Nephron (organoid): ENCODE results near the gene RSBN1.
A peak's percentile ranks its signal among the peaks of the same experiment; 100 is the strongest.

Experiments used
- H3K27ac Mint-ChIP-seq, 3 experiments: 2 replicates each; pipeline ENCODE4 v1.8.0; 2020; ENCODE audit warnings: mixed read lengths in 3 of 3, mild to moderate bottlenecking in 2 of 3, moderate library complexity in 1 of 3
- H3K27me3 Mint-ChIP-seq: 2 replicates; pipeline ENCODE4 v1.8.0; 2021; ENCODE audit warnings: low read depth, mild to moderate bottlenecking, moderate library complexity, mixed read lengths
- H3K36me3 Mint-ChIP-seq: 2 replicates; pipeline ENCODE4 v1.8.0; 2020; ENCODE audit warnings: low read depth, mixed read lengths
- H3K4me1 Mint-ChIP-seq: 2 replicates; pipeline ENCODE4 v1.8.0; 2020; ENCODE audit warnings: mixed read lengths
- H3K4me3 Mint-ChIP-seq, 3 experiments: 2 replicates each; pipeline ENCODE4 v1.8.0; 2020; ENCODE audit warnings: mild to moderate bottlenecking in 3 of 3, mixed read lengths in 3 of 3, moderate library complexity in 2 of 3
- H3K9me3 Mint-ChIP-seq: 2 replicates; pipeline ENCODE4 v1.8.0; 2020; ENCODE audit warnings: mixed read lengths
- CTCF ChIP-seq, 3 experiments: fragments of 200-600 bp; sonication (generic); IDR thresholded peaks; one replicate each; pipeline ENCODE4 v1.5.0; 2021; ENCODE audit warnings: antibody characterized with exemption in 3 of 3; ENCODE audit not compliant: unreplicated experiment in 3 of 3

RSBN1 gene

GRCh38 chr1:113834716-113835115 lies 22.4 kb upstream of the RSBN1 start:
- Mint-ChIP-seq H3K27me3 (peaks cover 10% of the 10 kb centered on the region), H3K9me3 (no peaks in the 10 kb centered on the region), H3K4me3 (no peak overlapping the region), H3K27ac (no peak overlapping the region), H3K4me1 (no peaks in the 10 kb centered on the region), H3K36me3 (no peaks in the 10 kb centered on the region)
- TF ChIP-seq CTCF (IDR thresholded peaks at IDR 0.05; ENCODE audit: unreplicated experiment in 3 of 3): no peak

- H3K36me3 Mint-ChIP-seq: no peaks in the 10 kb centered on the region
- no peak for TF ChIP-seq CTCF (IDR thresholded peaks at IDR 0.05; ENCODE audit: unreplicated experiment in 3 of 3)
- H3K4me1 Mint-ChIP-seq: no peaks in the 10 kb centered on the region
- H3K27ac Mint-ChIP-seq: no peak overlapping the region
- peaks cover 10% of the 10 kb centered on the region for H3K27me3 Mint-ChIP-seq
- H3K9me3 Mint-ChIP-seq: no peaks in the 10 kb centered on the region
- no peak overlapping the region for H3K4me3 Mint-ChIP-seq
Measured at GRCh38 chr1:113830039-113830438, 17.8 kb upstream of the RSBN1 start.

GRCh38 chr1:113821916-113822315 lies 9.6 kb upstream of the RSBN1 start:
- Mint-ChIP-seq H3K4me1 (no peaks in the 10 kb centered on the region), H3K9me3 (no peaks in the 10 kb centered on the region), H3K4me3 (no peak overlapping the region), H3K27ac (no peak overlapping the region), H3K27me3 (no peaks in the 10 kb centered on the region), H3K36me3 (no peaks in the 10 kb centered on the region)
- no peak for TF ChIP-seq CTCF (IDR thresholded peaks at IDR 0.05; ENCODE audit: unreplicated experiment in 3 of 3)

GRCh38 chr1:113818578-113818977 lies 6.3 kb upstream of the RSBN1 start:
- no peak for TF ChIP-seq CTCF (IDR thresholded peaks at IDR 0.05; ENCODE audit: unreplicated experiment in 3 of 3)
- Mint-ChIP-seq H3K4me3 (no peak overlapping the region), H3K9me3 (no peaks in the 10 kb centered on the region), H3K36me3 (no peaks in the 10 kb centered on the region), H3K27ac (no peak overlapping the region), H3K27me3 (no peaks in the 10 kb centered on the region), H3K4me1 (no peaks in the 10 kb centered on the region)

- peak overlapping the region; percentile 70 to 97 (median 72) for H3K4me3 Mint-ChIP-seq
- no peaks in the 10 kb centered on the region for H3K9me3 Mint-ChIP-seq
- H3K27me3 Mint-ChIP-seq: no peaks in the 10 kb centered on the region
- peaks cover 20% of the 10 kb centered on the region for H3K4me1 Mint-ChIP-seq
- peaks cover 5% of the 10 kb centered on the region for H3K36me3 Mint-ChIP-seq
- peak overlapping the region; percentile 29 to 99 (median 91) for H3K27ac Mint-ChIP-seq
- no peak for TF ChIP-seq CTCF (IDR thresholded peaks at IDR 0.05; ENCODE audit: unreplicated experiment in 3 of 3)
Measured at GRCh38 chr1:113813218-113813617, 942 bp upstream of the RSBN1 start.

GRCh38 chr1:113812661-113813135 lies 422 bp upstream of the RSBN1 start:
- Mint-ChIP-seq H3K36me3 (peaks cover 8% of the 10 kb centered on the region), H3K9me3 (no peaks in the 10 kb centered on the region), H3K27me3 (no peaks in the 10 kb centered on the region), H3K4me1 (peaks cover 20% of the 10 kb centered on the region), H3K27ac (peak overlapping the region; percentile 91 to 99 (median 94)), H3K4me3 (peak overlapping the region; percentile 97 to 100 (median 99))
- TF ChIP-seq CTCF (IDR thresholded peaks at IDR 0.05; ENCODE audit: unreplicated experiment in 3 of 3): no peak
